ENCODE measurements around the gene QPRT.
"Not testable (repeated sequence)": the region's sequence is repeated elsewhere in the genome, so short reads cannot be mapped to it uniquely, and the experiment has no call there.

- TF ChIP-seq, protein P1, sequence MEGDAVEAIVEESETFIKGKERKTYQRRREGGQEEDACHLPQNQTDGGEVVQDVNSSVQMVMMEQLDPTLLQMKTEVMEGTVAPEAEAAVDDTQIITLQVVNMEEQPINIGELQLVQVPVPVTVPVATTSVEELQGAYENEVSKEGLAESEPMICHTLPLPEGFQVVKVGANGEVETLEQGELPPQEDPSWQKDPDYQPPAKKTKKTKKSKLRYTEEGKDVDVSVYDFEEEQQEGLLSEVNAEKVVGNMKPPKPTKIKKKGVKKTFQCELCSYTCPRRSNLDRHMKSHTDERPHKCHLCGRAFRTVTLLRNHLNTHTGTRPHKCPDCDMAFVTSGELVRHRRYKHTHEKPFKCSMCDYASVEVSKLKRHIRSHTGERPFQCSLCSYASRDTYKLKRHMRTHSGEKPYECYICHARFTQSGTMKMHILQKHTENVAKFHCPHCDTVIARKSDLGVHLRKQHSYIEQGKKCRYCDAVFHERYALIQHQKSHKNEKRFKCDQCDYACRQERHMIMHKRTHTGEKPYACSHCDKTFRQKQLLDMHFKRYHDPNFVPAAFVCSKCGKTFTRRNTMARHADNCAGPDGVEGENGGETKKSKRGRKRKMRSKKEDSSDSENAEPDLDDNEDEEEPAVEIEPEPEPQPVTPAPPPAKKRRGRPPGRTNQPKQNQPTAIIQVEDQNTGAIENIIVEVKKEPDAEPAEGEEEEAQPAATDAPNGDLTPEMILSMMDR (IDR thresholded peaks at IDR 0.05; ENCODE audit: low read depth, low read length, missing input control): not testable (repeated sequence)
- TF ChIP-seq, protein P2, sequence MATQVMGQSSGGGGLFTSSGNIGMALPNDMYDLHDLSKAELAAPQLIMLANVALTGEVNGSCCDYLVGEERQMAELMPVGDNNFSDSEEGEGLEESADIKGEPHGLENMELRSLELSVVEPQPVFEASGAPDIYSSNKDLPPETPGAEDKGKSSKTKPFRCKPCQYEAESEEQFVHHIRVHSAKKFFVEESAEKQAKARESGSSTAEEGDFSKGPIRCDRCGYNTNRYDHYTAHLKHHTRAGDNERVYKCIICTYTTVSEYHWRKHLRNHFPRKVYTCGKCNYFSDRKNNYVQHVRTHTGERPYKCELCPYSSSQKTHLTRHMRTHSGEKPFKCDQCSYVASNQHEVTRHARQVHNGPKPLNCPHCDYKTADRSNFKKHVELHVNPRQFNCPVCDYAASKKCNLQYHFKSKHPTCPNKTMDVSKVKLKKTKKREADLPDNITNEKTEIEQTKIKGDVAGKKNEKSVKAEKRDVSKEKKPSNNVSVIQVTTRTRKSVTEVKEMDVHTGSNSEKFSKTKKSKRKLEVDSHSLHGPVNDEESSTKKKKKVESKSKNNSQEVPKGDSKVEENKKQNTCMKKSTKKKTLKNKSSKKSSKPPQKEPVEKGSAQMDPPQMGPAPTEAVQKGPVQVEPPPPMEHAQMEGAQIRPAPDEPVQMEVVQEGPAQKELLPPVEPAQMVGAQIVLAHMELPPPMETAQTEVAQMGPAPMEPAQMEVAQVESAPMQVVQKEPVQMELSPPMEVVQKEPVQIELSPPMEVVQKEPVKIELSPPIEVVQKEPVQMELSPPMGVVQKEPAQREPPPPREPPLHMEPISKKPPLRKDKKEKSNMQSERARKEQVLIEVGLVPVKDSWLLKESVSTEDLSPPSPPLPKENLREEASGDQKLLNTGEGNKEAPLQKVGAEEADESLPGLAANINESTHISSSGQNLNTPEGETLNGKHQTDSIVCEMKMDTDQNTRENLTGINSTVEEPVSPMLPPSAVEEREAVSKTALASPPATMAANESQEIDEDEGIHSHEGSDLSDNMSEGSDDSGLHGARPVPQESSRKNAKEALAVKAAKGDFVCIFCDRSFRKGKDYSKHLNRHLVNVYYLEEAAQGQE (IDR thresholded peaks at IDR 0.05): not testable (repeated sequence)
- TF ChIP-seq, protein P3, sequence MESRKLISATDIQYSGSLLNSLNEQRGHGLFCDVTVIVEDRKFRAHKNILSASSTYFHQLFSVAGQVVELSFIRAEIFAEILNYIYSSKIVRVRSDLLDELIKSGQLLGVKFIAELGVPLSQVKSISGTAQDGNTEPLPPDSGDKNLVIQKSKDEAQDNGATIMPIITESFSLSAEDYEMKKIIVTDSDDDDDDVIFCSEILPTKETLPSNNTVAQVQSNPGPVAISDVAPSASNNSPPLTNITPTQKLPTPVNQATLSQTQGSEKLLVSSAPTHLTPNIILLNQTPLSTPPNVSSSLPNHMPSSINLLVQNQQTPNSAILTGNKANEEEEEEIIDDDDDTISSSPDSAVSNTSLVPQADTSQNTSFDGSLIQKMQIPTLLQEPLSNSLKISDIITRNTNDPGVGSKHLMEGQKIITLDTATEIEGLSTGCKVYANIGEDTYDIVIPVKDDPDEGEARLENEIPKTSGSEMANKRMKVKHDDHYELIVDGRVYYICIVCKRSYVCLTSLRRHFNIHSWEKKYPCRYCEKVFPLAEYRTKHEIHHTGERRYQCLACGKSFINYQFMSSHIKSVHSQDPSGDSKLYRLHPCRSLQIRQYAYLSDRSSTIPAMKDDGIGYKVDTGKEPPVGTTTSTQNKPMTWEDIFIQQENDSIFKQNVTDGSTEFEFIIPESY (IDR thresholded peaks at IDR 0.05): not testable (repeated sequence)
- TF ChIP-seq GABPA (IDR thresholded peaks at IDR 0.05 in 1 of 2, conservative IDR thresholded peaks at IDR 0.05 in 1 of 2); ATF3 (IDR thresholded peaks at IDR 0.05); TAF1 (conservative IDR thresholded peaks at IDR 0.05); EGR1 (IDR thresholded peaks at IDR 0.05; ENCODE audit: low read depth in 2 of 2); YY1 (IDR thresholded peaks at IDR 0.05); JUND (IDR thresholded peaks at IDR 0.05); RXRA (IDR thresholded peaks at IDR 0.05); RAD21 (IDR thresholded peaks at IDR 0.05); SP1 (IDR thresholded peaks at IDR 0.05); FOXA1 (IDR thresholded peaks at IDR 0.05): not testable (repeated sequence)
- TF ChIP-seq, protein P4, sequence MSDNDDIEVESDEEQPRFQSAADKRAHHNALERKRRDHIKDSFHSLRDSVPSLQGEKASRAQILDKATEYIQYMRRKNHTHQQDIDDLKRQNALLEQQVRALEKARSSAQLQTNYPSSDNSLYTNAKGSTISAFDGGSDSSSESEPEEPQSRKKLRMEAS (IDR thresholded peaks at IDR 0.05): not testable (repeated sequence)
Observed at GRCh38 chr16:29667322-29667610, 11.7 kb upstream of the QPRT start.

All from liver (tissue), 3 donors.